GM12874 (cell line): ENCODE measurements around the gene ROR2.

Experiments
- TF ChIP-seq, protein P1 (sequence below): IDR thresholded peaks from 2 replicates; pipeline ENCODE4 v1.5.1; 2011; ENCODE audit warnings: low read depth, mild to moderate bottlenecking, control low read depth, low read length, moderate library complexity; ENCODE audit not compliant: insufficient read depth

Gene ROR2

DNA sequence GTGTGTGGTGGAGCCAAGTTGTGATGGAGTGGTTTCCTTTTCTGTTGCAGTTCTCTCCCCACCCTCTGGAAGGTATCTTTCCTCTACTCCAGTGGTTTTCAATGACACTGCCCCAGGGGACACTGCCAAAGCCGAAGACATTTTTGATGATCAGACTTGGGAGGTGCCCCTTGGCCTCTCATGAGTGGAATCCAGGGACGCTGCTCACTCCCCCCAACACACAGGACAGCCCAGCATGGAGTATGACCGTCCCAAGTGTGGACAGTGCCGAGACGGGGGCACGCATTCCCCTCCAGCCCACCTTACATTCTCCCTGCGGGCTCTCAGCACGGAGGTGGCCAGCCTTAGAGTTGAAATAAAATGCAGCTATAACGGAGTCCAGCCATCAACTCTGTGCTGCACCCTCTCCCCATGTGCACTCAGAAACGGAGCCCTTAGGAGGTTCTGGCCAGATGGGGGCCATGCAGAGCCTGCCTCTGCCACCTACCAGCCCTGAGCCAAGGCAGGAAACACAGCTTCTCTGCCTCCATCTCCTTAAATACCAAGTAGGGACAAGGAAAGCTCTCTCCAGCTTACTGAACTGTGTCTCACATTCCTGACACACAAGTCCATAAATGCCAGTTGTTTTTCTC lies 150.8 kb downstream of the ROR2 start:
- TF ChIP-seq, protein P1, sequence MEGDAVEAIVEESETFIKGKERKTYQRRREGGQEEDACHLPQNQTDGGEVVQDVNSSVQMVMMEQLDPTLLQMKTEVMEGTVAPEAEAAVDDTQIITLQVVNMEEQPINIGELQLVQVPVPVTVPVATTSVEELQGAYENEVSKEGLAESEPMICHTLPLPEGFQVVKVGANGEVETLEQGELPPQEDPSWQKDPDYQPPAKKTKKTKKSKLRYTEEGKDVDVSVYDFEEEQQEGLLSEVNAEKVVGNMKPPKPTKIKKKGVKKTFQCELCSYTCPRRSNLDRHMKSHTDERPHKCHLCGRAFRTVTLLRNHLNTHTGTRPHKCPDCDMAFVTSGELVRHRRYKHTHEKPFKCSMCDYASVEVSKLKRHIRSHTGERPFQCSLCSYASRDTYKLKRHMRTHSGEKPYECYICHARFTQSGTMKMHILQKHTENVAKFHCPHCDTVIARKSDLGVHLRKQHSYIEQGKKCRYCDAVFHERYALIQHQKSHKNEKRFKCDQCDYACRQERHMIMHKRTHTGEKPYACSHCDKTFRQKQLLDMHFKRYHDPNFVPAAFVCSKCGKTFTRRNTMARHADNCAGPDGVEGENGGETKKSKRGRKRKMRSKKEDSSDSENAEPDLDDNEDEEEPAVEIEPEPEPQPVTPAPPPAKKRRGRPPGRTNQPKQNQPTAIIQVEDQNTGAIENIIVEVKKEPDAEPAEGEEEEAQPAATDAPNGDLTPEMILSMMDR, result no peak

DNA sequence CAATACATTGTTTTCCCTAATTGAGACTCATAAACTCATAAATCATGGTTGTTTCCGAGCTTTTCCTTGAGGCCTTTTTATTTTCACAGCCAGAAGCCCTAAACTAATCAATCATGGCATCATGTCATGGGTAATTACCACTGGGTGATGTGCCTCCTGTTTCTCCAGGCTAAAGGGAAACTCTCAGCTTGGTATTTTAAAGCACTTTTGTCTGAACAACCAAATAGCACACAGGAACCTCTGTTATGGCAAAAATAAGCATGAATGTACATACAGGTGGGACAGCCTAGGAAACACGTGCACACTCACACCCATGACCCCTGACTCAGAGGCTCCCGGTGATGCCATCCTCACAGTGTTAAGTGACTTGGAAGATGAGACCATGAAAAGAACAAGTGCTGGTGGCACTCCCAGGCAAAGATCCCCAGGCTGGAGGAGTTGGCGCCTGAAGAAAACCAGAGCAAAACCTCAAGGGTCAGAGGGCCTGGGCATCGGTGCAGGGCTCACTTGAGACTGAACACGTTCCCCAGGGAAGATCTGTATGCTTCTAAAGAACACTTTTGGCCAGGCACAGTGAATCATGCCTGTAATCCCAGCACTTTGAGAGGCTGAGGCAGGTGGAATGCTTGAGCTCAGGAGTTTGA lies 154.3 kb downstream of the ROR2 start:
- TF ChIP-seq, protein P1, result no peak

DNA sequence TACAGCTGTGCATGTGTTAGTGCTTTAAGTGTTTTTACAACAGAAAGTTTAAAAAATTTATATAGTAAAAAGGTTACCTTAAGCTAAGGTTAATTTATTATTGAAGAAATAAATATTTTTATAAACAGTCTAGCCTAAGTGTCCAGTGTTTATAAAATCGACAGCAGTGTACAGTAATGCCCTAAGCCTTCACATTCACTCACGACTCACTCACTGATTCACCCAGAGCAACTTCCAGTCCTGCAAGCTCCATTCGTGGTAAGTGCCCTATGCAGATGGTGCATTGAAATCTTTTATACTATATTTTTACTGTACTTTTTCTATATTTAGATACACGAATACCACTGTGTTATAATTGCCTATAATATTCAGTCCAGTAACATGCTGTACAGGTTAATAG lies 159.1 kb downstream of the ROR2 start:
- TF ChIP-seq, protein P1, result no peak

DNA sequence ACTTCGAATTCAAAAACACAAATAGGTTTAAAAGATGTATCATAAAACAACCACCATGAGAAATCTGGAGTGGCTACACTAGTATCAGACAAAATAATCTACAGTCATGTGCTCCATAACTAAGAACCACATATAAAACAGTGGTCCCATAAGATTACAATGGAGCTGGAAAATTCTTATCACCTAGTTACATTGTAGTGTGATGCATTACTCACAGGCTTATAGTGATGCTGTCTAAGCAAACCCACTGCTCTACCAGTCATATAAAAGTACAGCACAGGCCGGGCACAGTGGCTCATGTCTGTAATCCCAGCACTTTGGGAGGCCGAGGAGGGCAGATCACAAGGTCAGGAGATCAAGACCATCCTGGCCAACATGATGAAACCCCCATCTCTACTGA lies 160.1 kb downstream of the ROR2 start:
- TF ChIP-seq, protein P1, result no peak

DNA sequence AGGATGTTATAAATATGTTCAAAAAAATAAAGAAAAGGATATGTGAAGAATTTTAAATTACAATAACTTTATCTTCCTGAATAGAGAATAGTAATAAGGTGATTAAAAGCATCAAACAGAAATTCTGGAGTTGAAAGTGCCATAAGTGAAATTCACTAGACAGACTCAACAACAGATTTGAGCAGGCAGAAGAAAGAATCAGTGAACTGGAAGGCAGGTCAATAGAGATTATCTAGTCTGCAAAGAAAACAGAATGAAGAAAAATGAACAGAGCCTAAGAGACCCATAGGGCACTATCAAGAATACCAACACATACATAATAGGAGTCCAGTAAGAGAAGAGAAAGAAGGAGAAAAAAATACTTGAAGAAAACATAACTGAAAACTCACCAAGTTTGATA lies 162.1 kb downstream of the ROR2 start:
- TF ChIP-seq, protein P1, result no peak

DNA sequence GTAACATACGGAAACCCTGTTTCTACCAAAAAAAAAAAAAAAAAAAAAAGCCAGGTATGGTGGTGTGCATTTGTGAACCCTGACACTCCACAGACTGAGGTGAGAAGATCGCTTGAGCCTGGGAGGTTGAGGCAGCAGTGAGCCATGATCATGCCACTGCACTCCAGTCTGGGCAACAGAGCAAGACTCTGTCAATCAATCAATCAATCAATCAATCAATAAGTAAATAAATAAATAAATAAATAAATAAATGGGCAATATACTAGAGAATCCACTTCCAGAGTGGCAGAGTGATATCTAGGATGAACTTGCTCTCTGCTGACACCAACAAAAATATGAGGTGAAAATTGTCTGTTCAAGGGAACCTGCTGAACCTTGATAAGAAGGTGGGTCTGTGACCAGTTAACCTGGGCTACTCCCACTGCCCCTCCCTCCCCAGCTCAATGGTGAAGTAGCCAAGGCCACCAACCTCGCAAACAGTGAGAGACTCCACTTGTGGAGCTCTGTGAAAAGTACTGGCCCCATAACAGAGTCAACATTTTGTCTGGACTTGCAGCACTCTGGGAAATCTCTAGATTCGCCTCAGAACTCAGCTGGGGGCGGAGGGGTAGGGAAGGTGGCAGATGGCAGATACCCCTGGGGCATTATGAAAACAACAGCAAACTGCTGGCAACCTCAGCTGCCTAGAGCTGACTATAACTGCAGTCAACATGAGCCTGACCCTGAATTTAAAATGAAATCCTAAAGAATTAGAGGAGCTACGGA lies 163.7 kb downstream of the ROR2 start:
- TF ChIP-seq, protein P1, result no peak

DNA sequence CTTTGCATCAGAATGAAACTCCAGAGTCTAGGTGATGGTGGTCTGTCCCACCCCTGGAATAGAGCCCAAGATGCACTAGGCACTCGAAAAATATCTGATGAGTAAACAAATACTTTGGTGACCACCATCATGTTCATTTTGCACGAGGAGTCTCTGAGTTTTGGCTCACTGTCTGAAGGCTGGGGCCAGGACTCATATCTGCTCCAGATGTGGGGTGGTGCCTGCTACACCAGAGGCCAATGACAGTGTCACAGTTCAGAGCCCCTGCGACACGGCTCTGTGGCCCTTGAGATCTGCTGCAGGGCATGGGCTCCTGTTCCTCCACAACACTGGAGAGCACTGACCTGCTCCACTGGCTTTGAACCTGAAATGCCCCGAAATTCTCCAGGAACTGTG lies 164.6 kb downstream of the ROR2 start:
- TF ChIP-seq, protein P1, result no peak
